Spleen (tissue), 11 donors: ENCODE data around the gene NKAIN2. TPM values are rescaled to one million over a fixed set of nuclear protein-coding genes. Genes with fewer than 3 reads are reported as not detected.

Source experiments
- DNase-seq: peaks from one replicate; pipeline ENCODE4 v3.0.0-alpha.2; 2020
- H3K27ac ChIP-seq, 8 donors: fragments of 200-600 bp; sonication (generic) in 7 of 8; 1 replicate in 4 of 8; 2 replicates in 4 of 8; pipeline versions ENCODE4 v1.5.0 to v1.8.0; 2016 to 2021; ENCODE audit warnings: inconsistent platforms in 4 of 8, mild to moderate bottlenecking in 4 of 8, moderate library complexity in 1 of 8
- H3K27me3 ChIP-seq, 7 donors: fragments of 200-600 bp; sonication (generic) in 6 of 7; replicated peaks in 1 of 7; 1 replicate in 4 of 7; 2 replicates in 3 of 7; pipeline versions ENCODE4 v1.5.0 to v1.8.0; 2016 to 2021; ENCODE audit warnings: inconsistent platforms in 3 of 7, mild to moderate bottlenecking in 1 of 7
- H3K36me3 ChIP-seq, 6 donors: fragments of 200-600 bp; sonication (generic) in 5 of 6; 1 replicate in 4 of 6; 2 replicates in 2 of 6; pipeline versions ENCODE4 v1.5.0 to v1.8.0; 2016 to 2021; ENCODE audit warnings: inconsistent platforms in 2 of 6
- H3K4me1 ChIP-seq, 6 donors: fragments of 200-600 bp; sonication (generic) in 5 of 6; 1 replicate in 3 of 6; 2 replicates in 3 of 6; pipeline versions ENCODE4 v1.5.0 to v1.8.0; 2016 to 2021; ENCODE audit warnings: inconsistent platforms in 3 of 6
- H3K4me3 ChIP-seq, 8 donors: fragments of 200-600 bp; sonication (generic) in 7 of 8; 1 replicate in 4 of 8; 2 replicates in 4 of 8; pipeline versions ENCODE4 v1.5.0 to v1.8.0; 2016 to 2021; ENCODE audit warnings: inconsistent platforms in 4 of 8, mild to moderate bottlenecking in 4 of 8, moderate library complexity in 2 of 8
- H3K9me3 ChIP-seq, 8 donors: fragments of 200-600 bp; sonication (generic) in 7 of 8; 1 replicate in 4 of 8; 2 replicates in 4 of 8; pipeline versions ENCODE4 v1.5.0 to v1.8.0; 2016 to 2021; ENCODE audit warnings: inconsistent platforms in 4 of 8
- POLR2A ChIP-seq, 3 donors: fragments of 450-650 bp; IDR thresholded peaks; one replicate each; pipeline ENCODE4 v1.5.1; 2017; ENCODE audit warnings: antibody characterized with exemption in 3 of 3, mild to moderate bottlenecking in 1 of 3
- POLR2AphosphoS5 ChIP-seq, 3 donors: sonication (generic); formaldehyde crosslinking; IDR thresholded peaks; one replicate each; pipeline ENCODE4 v1.5.1; 2017; ENCODE audit warnings: antibody characterized with exemption in 3 of 3
- WGBS, 5 donors: extraction: QIAGEN DNeasy Blood & Tissue Kit in 3 of 5; methylation state at CpG; one replicate each; pipeline versions ENCODE4 v1.1.5 to v1.1.7; 2013 to 2018; 5-methylcytosine and 5-hydroxymethylcytosine counted together
- intact Hi-C: fragments of 100-400 bp; cut with DNase I; formaldehyde crosslinking; loops from one replicate; pipeline ENCODE4 v1.15.0; 2023; ENCODE audit warnings: low total_unique reads
- polyA plus RNA-seq, 3 donors: library from polyadenylated mRNA; stranded (reverse); fragments of 200-250 nt; gene quantifications; one replicate each; pipeline ENCODE4 v1.2.1, GENCODE V29; 2013
- total RNA-seq, 7 donors: library from RNA; depleted of rRNA in 3 of 7; stranded (reverse); fragments of >200 nt in 3 of 7; fragmentation: NEBNext Ultra II Directional in 4 of 7; extraction: Animal tissue kit (Norgen Biotek cat#: 25700) in 4 of 7; gene quantifications; one replicate each; pipeline versions ENCODE4 v1.1.0 to v1.2.1, GENCODE V29; 2016 to 2021
- TF ChIP-seq, protein P1 (sequence below), 11 experiments: fragments of 200-600 bp in 7 of 11; fragments of 450-650 bp in 4 of 11; sonication (generic) in 4 of 11; IDR thresholded peaks in 8 of 11; conservative IDR thresholded peaks in 3 of 11; 1 replicate in 7 of 11; 2 replicates in 4 of 11; pipeline versions ENCODE4 v1.4.0 to v1.8.0; 2016 to 2021; ENCODE audit warnings: antibody characterized with exemption in 11 of 11, inconsistent platforms in 4 of 11, mild to moderate bottlenecking in 1 of 11
- donor health status: healthy with polysubstance abuse.
- donor health status: DM: no; HTN: no; CAD: no; lungs with moderate emphysema.
- donor health status: DM: no; HTN: no; CAD: no.
- donor health status: Bipolar disorder and iron deficiency.
- donor health status: healthy.
- donor health status: DM: no; HTN: no; CAD: no.
- donor health status: DM: yes; HTN: yes; CAD: no.

The NKAIN2 gene
- total and polyA plus RNA-seq, 10 donors: 0.13 to 0.51 (median 0.18) TPM; not detected in 4

DNA sequence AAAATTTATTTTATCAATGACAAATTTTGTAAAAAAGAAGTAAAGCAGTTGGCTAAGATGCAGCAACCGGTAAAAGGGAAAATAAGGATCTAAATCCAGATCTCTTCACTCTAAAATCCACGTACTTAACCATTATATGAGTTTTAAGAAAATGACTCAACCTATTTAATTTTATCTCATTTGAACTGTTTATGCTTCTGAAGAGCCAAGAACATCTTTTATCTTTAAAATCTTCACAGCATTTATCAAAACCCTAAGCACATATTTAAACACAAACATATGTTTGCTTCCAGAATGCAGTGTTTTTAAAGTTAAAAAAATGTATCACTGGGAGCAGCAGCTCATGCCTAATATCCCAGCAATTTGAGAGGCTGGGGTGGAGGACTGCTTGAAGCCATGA is 339.2 kb downstream of the NKAIN2 start:
- WGBS, 5 donors: 76 to 85% (median 82%) methylated on average over 2 of the region's 2 CpGs
- intact Hi-C loops: no loop called here
- Histone ChIP-seq H3K27me3 (no peaks in the 10 kb centered on the region), H3K9me3 (no peaks in the 10 kb centered on the region), H3K27ac (no peak overlapping the region), H3K4me3 (no peak overlapping the region), H3K36me3 (no peaks in the 10 kb centered on the region), H3K4me1 (no peaks in the 10 kb centered on the region)
- no peak for DNase-seq
- TF ChIP-seq, protein P1, sequence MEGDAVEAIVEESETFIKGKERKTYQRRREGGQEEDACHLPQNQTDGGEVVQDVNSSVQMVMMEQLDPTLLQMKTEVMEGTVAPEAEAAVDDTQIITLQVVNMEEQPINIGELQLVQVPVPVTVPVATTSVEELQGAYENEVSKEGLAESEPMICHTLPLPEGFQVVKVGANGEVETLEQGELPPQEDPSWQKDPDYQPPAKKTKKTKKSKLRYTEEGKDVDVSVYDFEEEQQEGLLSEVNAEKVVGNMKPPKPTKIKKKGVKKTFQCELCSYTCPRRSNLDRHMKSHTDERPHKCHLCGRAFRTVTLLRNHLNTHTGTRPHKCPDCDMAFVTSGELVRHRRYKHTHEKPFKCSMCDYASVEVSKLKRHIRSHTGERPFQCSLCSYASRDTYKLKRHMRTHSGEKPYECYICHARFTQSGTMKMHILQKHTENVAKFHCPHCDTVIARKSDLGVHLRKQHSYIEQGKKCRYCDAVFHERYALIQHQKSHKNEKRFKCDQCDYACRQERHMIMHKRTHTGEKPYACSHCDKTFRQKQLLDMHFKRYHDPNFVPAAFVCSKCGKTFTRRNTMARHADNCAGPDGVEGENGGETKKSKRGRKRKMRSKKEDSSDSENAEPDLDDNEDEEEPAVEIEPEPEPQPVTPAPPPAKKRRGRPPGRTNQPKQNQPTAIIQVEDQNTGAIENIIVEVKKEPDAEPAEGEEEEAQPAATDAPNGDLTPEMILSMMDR (IDR thresholded peaks at IDR 0.05 in 8 of 11, conservative IDR thresholded peaks at IDR 0.05 in 3 of 11): no peak
- TF ChIP-seq POLR2A (IDR thresholded peaks at IDR 0.05) (no peak), POLR2AphosphoS5 (IDR thresholded peaks at IDR 0.05) (no peak)

DNA sequence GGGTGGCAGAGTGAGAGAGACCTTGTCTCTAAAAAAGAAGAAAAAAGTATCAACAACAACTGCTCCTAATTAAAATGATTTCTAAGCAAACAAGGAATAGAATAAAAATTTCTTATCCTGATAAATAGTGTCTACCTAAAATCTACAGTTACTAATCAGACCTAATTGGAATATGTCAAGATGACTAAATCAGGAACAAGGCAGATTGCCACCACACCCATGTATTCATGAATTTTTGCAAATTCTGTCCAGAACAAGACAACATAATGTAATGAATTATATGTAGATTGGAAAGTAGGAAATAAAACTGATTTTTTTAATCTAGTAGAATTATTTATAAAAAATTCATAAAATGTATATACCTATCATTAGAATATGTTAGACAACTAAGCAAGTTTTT is 339.8 kb downstream of the NKAIN2 start:
- TF ChIP-seq, protein P1 (IDR thresholded peaks at IDR 0.05 in 8 of 11, conservative IDR thresholded peaks at IDR 0.05 in 3 of 11): no peak
- TF ChIP-seq POLR2AphosphoS5 (IDR thresholded peaks at IDR 0.05): no peak
- TF ChIP-seq POLR2A (IDR thresholded peaks at IDR 0.05): no peak
- H3K4me1 ChIP-seq: no peaks in the 10 kb centered on the region
- intact Hi-C loops: no loop called here
- no peak for DNase-seq
- no peak overlapping the region for H3K27ac ChIP-seq
- no peaks in the 10 kb centered on the region for H3K9me3 ChIP-seq
- H3K36me3 ChIP-seq: no peaks in the 10 kb centered on the region
- no peak overlapping the region for H3K4me3 ChIP-seq
- no peaks in the 10 kb centered on the region for H3K27me3 ChIP-seq

- WGBS, 5 donors: 40 to 55% (median 52%) methylated on average over 5 of the region's 5 CpGs
- H3K27ac ChIP-seq: no peak overlapping the region
- no peak overlapping the region for H3K4me3 ChIP-seq
- H3K4me1 ChIP-seq: no peaks in the 10 kb centered on the region
- no peak for DNase-seq
- intact Hi-C loops: no loop called here
- no peak for TF ChIP-seq POLR2A (IDR thresholded peaks at IDR 0.05)
- TF ChIP-seq, protein P1 (IDR thresholded peaks at IDR 0.05 in 8 of 11, conservative IDR thresholded peaks at IDR 0.05 in 3 of 11): no peak
- no peak for TF ChIP-seq POLR2AphosphoS5 (IDR thresholded peaks at IDR 0.05)
- no peaks in the 10 kb centered on the region for H3K27me3 ChIP-seq
- H3K9me3 ChIP-seq: no peaks in the 10 kb centered on the region
- no peaks in the 10 kb centered on the region for H3K36me3 ChIP-seq
Measured at GRCh38 chr6:124147621-124148020, 344.0 kb downstream of the NKAIN2 start.

DNA sequence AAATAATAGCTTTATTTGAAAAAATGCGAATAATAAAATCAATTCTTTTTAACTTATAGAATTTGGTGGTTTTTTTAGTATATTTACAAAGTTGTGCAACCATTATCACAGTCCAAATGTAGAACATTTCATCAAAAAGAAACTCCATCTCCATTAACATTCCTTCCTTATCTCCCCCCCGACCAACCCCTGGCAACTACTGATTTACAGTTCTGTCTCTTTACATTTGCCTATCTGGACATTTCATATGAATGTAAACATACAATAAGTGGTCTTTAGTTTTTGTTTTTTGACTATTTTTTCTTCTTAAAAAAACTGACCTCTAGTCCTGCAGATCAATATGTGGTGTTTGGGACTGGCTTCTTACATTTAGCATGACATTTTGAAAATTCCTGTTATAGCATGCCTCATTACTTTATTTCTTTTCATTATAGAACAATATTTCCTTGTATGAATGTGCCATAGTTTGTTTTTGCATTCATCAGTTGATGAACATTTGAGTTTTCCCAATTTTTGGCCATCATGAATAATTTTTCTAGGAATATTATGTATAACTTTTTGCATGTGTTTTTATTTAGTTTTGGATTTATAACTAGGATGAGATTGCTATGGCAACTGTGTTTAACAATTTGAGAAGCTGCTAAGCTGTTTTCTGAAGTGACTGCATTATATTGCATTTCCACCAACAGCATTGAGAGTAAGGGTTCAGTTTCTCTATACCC is 344.7 kb downstream of the NKAIN2 start:
- H3K27ac ChIP-seq: no peak overlapping the region
- no peaks in the 10 kb centered on the region for H3K9me3 ChIP-seq
- H3K4me1 ChIP-seq: no peaks in the 10 kb centered on the region
- intact Hi-C loops: no loop called here
- no peaks in the 10 kb centered on the region for H3K27me3 ChIP-seq
- 52 to 80% (median 71%) methylated on average over 2 of the region's 2 CpGs for whole genome bisulfite sequencing, 5 donors
- no peak overlapping the region for H3K4me3 ChIP-seq
- no peak for TF ChIP-seq POLR2A (IDR thresholded peaks at IDR 0.05)
- TF ChIP-seq, protein P1 (IDR thresholded peaks at IDR 0.05 in 8 of 11, conservative IDR thresholded peaks at IDR 0.05 in 3 of 11): no peak
- TF ChIP-seq POLR2AphosphoS5 (IDR thresholded peaks at IDR 0.05): no peak
- no peak for DNase-seq
- H3K36me3 ChIP-seq: no peaks in the 10 kb centered on the region
